Keratinocyte (primary cell): Measurements from ENCODE around the gene TOLLIP. TPM values are rescaled to one million over a fixed set of nuclear protein-coding genes. Genes with fewer than 3 reads are reported as not detected.
A peak's percentile ranks its signal among the peaks of the same experiment; 100 is the strongest.

Experiments used
- DNase-seq: peaks from one replicate; pipeline ENCODE4 v3.0.0-alpha.2; 2011; ENCODE audit warnings: low read depth, missing footprints, low spot score
- FAIRE-seq: peaks from 2 replicates; lab custom pipeline; 2011; peaks lifted over from hg19 to GRCh38; lab: Jason Lieb, UNC
- H2AFZ ChIP-seq: 2 replicates; pipeline ENCODE4 v1.6.0; 2012; ENCODE audit warnings: low read length, control low read depth, inconsistent platforms; ENCODE audit not compliant: control insufficient read depth
- H3K27ac ChIP-seq: 2 replicates; pipeline ENCODE4 v1.5.1; 2011; ENCODE audit warnings: low read length; ENCODE audit not compliant: control insufficient read depth, insufficient read depth
- H3K27me3 ChIP-seq: 3 replicates; pipeline ENCODE4 v1.6.0; 2011; ENCODE audit warnings: low read length; ENCODE audit not compliant: control insufficient read depth, insufficient read depth; ENCODE audit errors: extremely low read depth
- H3K36me3 ChIP-seq, 2 experiments: 2 replicates in 1 of 2; 3 replicates in 1 of 2; pipeline ENCODE4 v1.5.1; 2011; ENCODE audit warnings: low read length in 2 of 2, mild to moderate bottlenecking in 1 of 2; ENCODE audit not compliant: control insufficient read depth in 2 of 2, insufficient read depth in 2 of 2; ENCODE audit errors: extremely low read depth in 1 of 2
- H3K4me1 ChIP-seq: 3 replicates; pipeline ENCODE4 v1.5.1; 2011; ENCODE audit warnings: low read length; ENCODE audit not compliant: control insufficient read depth, insufficient read depth; ENCODE audit errors: extremely low read depth
- H3K4me2 ChIP-seq: 3 replicates; pipeline ENCODE4 v1.6.0; 2011; ENCODE audit warnings: low read depth, low read length; ENCODE audit not compliant: control insufficient read depth, insufficient read depth; ENCODE audit errors: extremely low read depth
- H3K4me3 ChIP-seq, 3 experiments: fragments of 200-600 bp in 1 of 3; sonication (generic) in 1 of 3; 2 replicates in 2 of 3; 3 replicates in 1 of 3; pipeline ENCODE4 v1.5.1; 2011 to 2016; ENCODE audit warnings: low read length in 3 of 3, mild to moderate bottlenecking in 3 of 3, control low read depth in 2 of 3, inconsistent platforms in 1 of 3, low read depth in 1 of 3, mixed read lengths in 1 of 3, mixed run types in 1 of 3, moderate library complexity in 1 of 3; ENCODE audit not compliant: control insufficient read depth in 2 of 3, insufficient read depth in 2 of 3; ENCODE audit errors: extremely low read depth in 1 of 3
- H3K79me2 ChIP-seq: 2 replicates; pipeline ENCODE4 v1.6.0; 2012; ENCODE audit warnings: low read length; ENCODE audit not compliant: control insufficient read depth, insufficient read depth
- H3K9ac ChIP-seq: 3 replicates; pipeline ENCODE4 v1.6.0; 2011; ENCODE audit warnings: low read length; ENCODE audit not compliant: control insufficient read depth, insufficient read depth; ENCODE audit errors: extremely low read depth
- H3K9me1 ChIP-seq: 3 replicates; pipeline ENCODE4 v1.6.0; 2011; ENCODE audit warnings: low read length; ENCODE audit not compliant: control insufficient read depth, insufficient read depth; ENCODE audit errors: extremely low read depth
- H3K9me3 ChIP-seq: 2 replicates; pipeline ENCODE4 v1.5.1; 2012; ENCODE audit warnings: low read depth, low read length; ENCODE audit not compliant: control insufficient read depth
- H4K20me1 ChIP-seq: 3 replicates; pipeline ENCODE4 v1.6.0; 2011; ENCODE audit warnings: low read length; ENCODE audit not compliant: control insufficient read depth, insufficient read depth; ENCODE audit errors: extremely low read depth
- EZH2 ChIP-seq: IDR thresholded peaks from one replicate; pipeline ENCODE4 v1.6.1; 2012; ENCODE audit warnings: inconsistent platforms, mild to moderate bottlenecking, low read length, moderate library complexity
- dilution Hi-C: fragments of 300-500 bp; cut with MboI; formaldehyde crosslinking; loops from one replicate; pipeline ENCODE4 v1.7.0; 2020; ENCODE audit warnings: low sequenced_read_pairs; ENCODE audit not compliant: extremely low pct_ligation_motif_present
- polyA plus RNA-seq, 5 experiments: library from polyadenylated mRNA; depleted of rRNA in 3 of 5; stranded (reverse) in 3 of 5; stranded (forward) in 1 of 5; unstranded in 1 of 5; fragments of >200 nt; gene quantifications; 1 replicate in 1 of 5; 2 replicates in 3 of 5; 3 replicates in 1 of 5; pipeline versions ENCODE4 v1.2.1 to v1.2.3, GENCODE V29; 2011 to 2012; ENCODE audit warnings: missing spikeins in 2 of 5, low read depth in 1 of 5, low replicate concordance in 1 of 5
- TF ChIP-seq, protein P1 (sequence below), 3 experiments: IDR thresholded peaks in 1 of 3; conservative IDR thresholded peaks in 1 of 3; optimal IDR thresholded peaks in 1 of 3; 2 replicates in 2 of 3; 3 replicates in 1 of 3; pipeline versions ENCODE3 to v1.5.1; 2011; ENCODE audit warnings: low read length in 3 of 3, mild to moderate bottlenecking in 3 of 3, moderate library complexity in 2 of 3, control low read depth in 1 of 3, inconsistent platforms in 1 of 3; ENCODE audit not compliant: insufficient read depth in 2 of 3; ENCODE audit errors: extremely low read depth in 1 of 3

TOLLIP gene
- polyA plus RNA-seq, 1 donor (not counting 4 experiments of a cell fraction or from before 2014, with no cell fraction given), result 40.2 TPM

GRCh38 chr11:1262172-1263006 is 47.0 kb downstream of the TOLLIP start:
- DNase-seq, result peak; percentile 74
- FAIRE-seq, result peak; percentile 79
- Histone ChIP-seq H3K4me2 (peak overlapping the region; percentile 76), H3K27ac (peak overlapping the region; percentile 54), H3K9ac (peak overlapping the region; percentile 67), H3K4me3 (peak overlapping the region; percentile 28 to 65 (median 54)), H3K36me3 (no peaks in the 10 kb centered on the region), H3K4me1 (peaks cover 6% of the 10 kb centered on the region), H3K9me3 (no peaks in the 10 kb centered on the region), H3K27me3 (no peaks in the 10 kb centered on the region), H3K9me1 (no peaks in the 10 kb centered on the region), H3K79me2 (no peaks in the 10 kb centered on the region), H2AFZ (peak overlapping the region; percentile 84), H4K20me1 (no peaks in the 10 kb centered on the region)
- dilution Hi-C loops, result no loop called here
- TF ChIP-seq, protein P1, sequence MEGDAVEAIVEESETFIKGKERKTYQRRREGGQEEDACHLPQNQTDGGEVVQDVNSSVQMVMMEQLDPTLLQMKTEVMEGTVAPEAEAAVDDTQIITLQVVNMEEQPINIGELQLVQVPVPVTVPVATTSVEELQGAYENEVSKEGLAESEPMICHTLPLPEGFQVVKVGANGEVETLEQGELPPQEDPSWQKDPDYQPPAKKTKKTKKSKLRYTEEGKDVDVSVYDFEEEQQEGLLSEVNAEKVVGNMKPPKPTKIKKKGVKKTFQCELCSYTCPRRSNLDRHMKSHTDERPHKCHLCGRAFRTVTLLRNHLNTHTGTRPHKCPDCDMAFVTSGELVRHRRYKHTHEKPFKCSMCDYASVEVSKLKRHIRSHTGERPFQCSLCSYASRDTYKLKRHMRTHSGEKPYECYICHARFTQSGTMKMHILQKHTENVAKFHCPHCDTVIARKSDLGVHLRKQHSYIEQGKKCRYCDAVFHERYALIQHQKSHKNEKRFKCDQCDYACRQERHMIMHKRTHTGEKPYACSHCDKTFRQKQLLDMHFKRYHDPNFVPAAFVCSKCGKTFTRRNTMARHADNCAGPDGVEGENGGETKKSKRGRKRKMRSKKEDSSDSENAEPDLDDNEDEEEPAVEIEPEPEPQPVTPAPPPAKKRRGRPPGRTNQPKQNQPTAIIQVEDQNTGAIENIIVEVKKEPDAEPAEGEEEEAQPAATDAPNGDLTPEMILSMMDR (optimal IDR thresholded peaks at IDR 0.05 in 1 of 3, IDR thresholded peaks at IDR 0.05 in 1 of 3, conservative IDR thresholded peaks at IDR 0.05 in 1 of 3; ENCODE audit: extremely low read depth in 1 of 3, insufficient read depth in 2 of 3, low read length in 3 of 3), result no peak
- no peak for TF ChIP-seq EZH2

DNA sequence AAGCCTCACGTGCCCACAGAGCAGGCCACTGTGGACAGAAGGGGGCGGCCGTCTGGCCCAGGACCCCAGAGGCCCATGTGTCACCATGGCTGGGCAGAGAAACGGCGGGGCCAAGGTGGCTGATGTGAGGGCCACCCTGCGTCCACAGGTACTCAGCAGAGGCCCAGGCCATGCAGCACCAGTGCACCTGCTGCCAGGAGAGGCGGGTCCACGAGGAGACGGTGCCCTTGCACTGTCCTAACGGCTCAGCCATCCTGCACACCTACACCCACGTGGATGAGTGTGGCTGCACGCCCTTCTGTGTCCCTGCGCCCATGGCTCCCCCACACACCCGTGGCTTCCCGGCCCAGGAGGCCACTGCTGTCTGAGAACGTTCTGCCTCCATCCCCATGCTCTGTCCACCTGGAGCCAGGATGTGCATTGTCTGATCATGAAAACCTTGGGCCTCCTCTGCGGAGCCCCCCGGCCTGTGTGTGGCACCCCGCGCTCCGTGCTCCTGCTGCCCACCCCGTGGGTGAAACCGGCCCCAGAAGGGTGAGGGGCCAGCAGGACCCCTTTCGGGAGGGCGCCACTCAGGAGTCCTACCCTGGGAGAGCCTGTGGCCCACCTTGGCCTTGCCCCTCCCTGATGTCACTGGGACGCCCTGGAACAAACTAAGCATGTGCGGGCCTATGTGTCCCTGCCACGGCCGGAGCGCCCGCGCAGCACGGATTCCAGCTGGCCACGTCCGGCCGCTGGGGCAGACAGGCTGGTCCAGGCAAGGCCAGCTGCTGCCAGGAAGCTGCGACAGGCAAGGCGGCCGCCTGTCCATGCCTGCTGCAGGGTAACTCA is 48.0 kb downstream of the TOLLIP start:
- dilution Hi-C loops, result no loop called here
- H3K4me3 ChIP-seq, result no peak overlapping the region
- H3K9ac ChIP-seq, result no peak overlapping the region
- H3K4me1 ChIP-seq, result peaks cover 6% of the 10 kb centered on the region
- no peaks in the 10 kb centered on the region for H3K36me3 ChIP-seq
- no peak for FAIRE-seq
- no peaks in the 10 kb centered on the region for H3K9me1 ChIP-seq
- no peak for DNase-seq
- H2AFZ ChIP-seq, result no peak overlapping the region
- no peaks in the 10 kb centered on the region for H4K20me1 ChIP-seq
- TF ChIP-seq EZH2, result no peak
- TF ChIP-seq, protein P1 (optimal IDR thresholded peaks at IDR 0.05 in 1 of 3, IDR thresholded peaks at IDR 0.05 in 1 of 3, conservative IDR thresholded peaks at IDR 0.05 in 1 of 3; ENCODE audit: extremely low read depth in 1 of 3, insufficient read depth in 2 of 3, low read length in 3 of 3), result no peak
- peak overlapping the region; percentile 76 for H3K4me2 ChIP-seq
- no peak overlapping the region for H3K27ac ChIP-seq
- H3K9me3 ChIP-seq, result no peaks in the 10 kb centered on the region
- no peaks in the 10 kb centered on the region for H3K27me3 ChIP-seq
- no peaks in the 10 kb centered on the region for H3K79me2 ChIP-seq
